H1 (cell line): ENCODE data around the gene GPSM3. TPM values are rescaled to one million over a fixed set of nuclear protein-coding genes. Genes with fewer than 3 reads are reported as not detected.

Source experiments
- CTCF ChIA-PET: fragments of 300-600 bp; sonication (Branson Sonifier 250); formaldehyde crosslinking; loops from one replicate; lab custom pipeline; 2021; ENCODE audit not compliant: partially characterized antibody; lab: Charles Lee
- POLR2A ChIA-PET: fragments of 300-600 bp; sonication (Branson Sonifier 250); formaldehyde crosslinking; loops from one replicate; lab custom pipeline; 2021; ENCODE audit warnings: inconsistent platforms; ENCODE audit not compliant: partially characterized antibody; lab: Charles Lee
- DNase-seq, 2 experiments: peaks; one replicate each; pipeline versions ENCODE4 v3.0.0 to v3.0.0-alpha.2; 2010 to 2022; ENCODE audit warnings: low spot score in 2 of 2, low read depth in 1 of 2, mixed read lengths in 1 of 2
- FAIRE-seq: peaks from 2 replicates; lab custom pipeline; 2011; peaks lifted over from hg19 to GRCh38; lab: Jason Lieb, UNC
- H2AFZ ChIP-seq: 2 replicates; pipeline ENCODE4 v1.8.1; 2012; ENCODE audit warnings: low read length, inconsistent platforms
- H2AK5ac ChIP-seq: 2 replicates; pipeline ENCODE4 v1.6.1; 2013; ENCODE audit warnings: low read depth, low read length
- H2BK120ac ChIP-seq: replicated peaks from 2 replicates; pipeline ENCODE3; 2013; ENCODE audit warnings: low read depth, low read length, inconsistent platforms
- H2BK12ac ChIP-seq: 2 replicates; pipeline ENCODE4 v1.6.1; 2013; ENCODE audit warnings: low read depth, low read length
- H2BK15ac ChIP-seq: 2 replicates; pipeline ENCODE4 v1.6.1; 2013; ENCODE audit warnings: low read length
- H2BK20ac ChIP-seq: 2 replicates; pipeline ENCODE4 v1.6.1; 2013; ENCODE audit warnings: low read length
- H2BK5ac ChIP-seq: 2 replicates; pipeline ENCODE4 v1.6.1; 2013; ENCODE audit warnings: low read depth, low read length
- H3K14ac ChIP-seq: 2 replicates; pipeline ENCODE4 v1.6.1; 2013; ENCODE audit warnings: inconsistent platforms; ENCODE audit not compliant: insufficient read length
- H3K18ac ChIP-seq: 2 replicates; pipeline ENCODE4 v1.6.1; 2013; ENCODE audit warnings: low read length; ENCODE audit errors: extremely low read depth
- H3K23ac ChIP-seq: 2 replicates; pipeline ENCODE4 v1.6.1; 2013; ENCODE audit warnings: inconsistent platforms; ENCODE audit not compliant: insufficient read length
- H3K23me2 ChIP-seq: 2 replicates; pipeline ENCODE4 v1.6.1; 2013; ENCODE audit warnings: low read depth, low read length
- H3K27ac ChIP-seq: 2 replicates; pipeline ENCODE4 v1.6.1; 2011; ENCODE audit warnings: low read depth, low read length, inconsistent platforms
- H3K27me3 ChIP-seq, 4 experiments: replicated peaks in 1 of 4; 1 replicate in 1 of 4; 2 replicates in 3 of 4; pipeline versions ENCODE4 v1.6.1 to v1.8.1; 2011 to 2013; ENCODE audit warnings: low read length in 3 of 4, mild to moderate bottlenecking in 3 of 4, inconsistent platforms in 2 of 4, mixed read lengths in 2 of 4, moderate library complexity in 1 of 4; ENCODE audit not compliant: control insufficient read depth in 3 of 4, insufficient read depth in 3 of 4; ENCODE audit errors: extremely low read depth in 1 of 4
- H3K36me3 ChIP-seq, 4 experiments: 2 replicates each; pipeline versions ENCODE4 v1.6.1 to v1.8.1; 2011 to 2013; ENCODE audit warnings: mild to moderate bottlenecking in 4 of 4, low read length in 3 of 4, moderate library complexity in 2 of 4, control low read depth in 1 of 4, inconsistent platforms in 1 of 4; ENCODE audit not compliant: insufficient read depth in 4 of 4, control insufficient read depth in 2 of 4
- H3K4ac ChIP-seq: replicated peaks from 2 replicates; pipeline ENCODE3; 2013; ENCODE audit warnings: low read length, low read depth, mixed read lengths, inconsistent platforms; ENCODE audit not compliant: insufficient read length
- H3K4me1 ChIP-seq, 4 experiments: replicated peaks in 1 of 4; 1 replicate in 1 of 4; 2 replicates in 3 of 4; pipeline versions ENCODE4 v1.6.1 to v1.8.1; 2011 to 2013; ENCODE audit warnings: low read length in 3 of 4, inconsistent platforms in 2 of 4, mixed read lengths in 1 of 4; ENCODE audit not compliant: insufficient read depth in 4 of 4, control insufficient read depth in 3 of 4
- H3K4me2 ChIP-seq, 2 experiments: 2 replicates each; pipeline versions ENCODE4 v1.6.1 to v1.8.1; 2011 to 2013; ENCODE audit warnings: low read depth in 2 of 2, low read length in 2 of 2, control low read depth in 1 of 2, inconsistent platforms in 1 of 2, mild to moderate bottlenecking in 1 of 2; ENCODE audit not compliant: insufficient read depth in 1 of 2
- H3K4me3 ChIP-seq, 4 experiments: fragments of 200-600, 300-600 bp in 1 of 4; sonication (generic), shearing (Covaris generic), sonication (Bioruptor Twin) in 1 of 4; 2 replicates each; pipeline versions ENCODE4 v1.5.1 to v1.8.1; 2011 to 2016; ENCODE audit warnings: low read length in 4 of 4, low read depth in 3 of 4, control low read depth in 2 of 4, inconsistent platforms in 2 of 4, mild to moderate bottlenecking in 2 of 4, mixed read lengths in 1 of 4, moderate library complexity in 1 of 4; ENCODE audit not compliant: insufficient read depth in 2 of 4; ENCODE audit errors: extremely low read depth in 1 of 4
- H3K56ac ChIP-seq: replicated peaks from 2 replicates; pipeline ENCODE3; 2013; ENCODE audit warnings: low read depth, mild to moderate bottlenecking, mixed read lengths, low read length, inconsistent platforms; ENCODE audit not compliant: insufficient read length
- H3K79me1 ChIP-seq: 2 replicates; pipeline ENCODE4 v1.6.1; 2013; ENCODE audit warnings: low read depth, low read length, control low read depth
- H3K79me2 ChIP-seq, 2 experiments: 2 replicates each; pipeline versions ENCODE4 v1.6.1 to v1.8.1; 2012 to 2013; ENCODE audit warnings: low read length in 2 of 2, mild to moderate bottlenecking in 2 of 2, inconsistent platforms in 1 of 2; ENCODE audit not compliant: insufficient read depth in 2 of 2, control insufficient read depth in 1 of 2
- H3K9ac ChIP-seq, 4 experiments: replicated peaks in 1 of 4; 1 replicate in 1 of 4; 2 replicates in 3 of 4; pipeline versions ENCODE4 v1.6.1 to v1.8.1; 2011 to 2013; ENCODE audit warnings: low read depth in 3 of 4, low read length in 3 of 4, control low read depth in 2 of 4, mild to moderate bottlenecking in 2 of 4, moderate library complexity in 2 of 4, inconsistent platforms in 1 of 4; ENCODE audit errors: extremely low read depth in 1 of 4
- H3K9me3 ChIP-seq, 2 experiments: 2 replicates each; pipeline versions ENCODE4 v1.6.1 to v1.8.1; 2012 to 2013; ENCODE audit warnings: mild to moderate bottlenecking in 2 of 2, moderate library complexity in 2 of 2, control low read depth in 1 of 2, inconsistent platforms in 1 of 2, low read depth in 1 of 2, low read length in 1 of 2, mixed read lengths in 1 of 2; ENCODE audit not compliant: insufficient read depth in 2 of 2
- H4K20me1 ChIP-seq, 2 experiments: replicated peaks in 1 of 2; 2 replicates each; pipeline versions ENCODE3 to v1.8.1; 2011 to 2013; ENCODE audit warnings: inconsistent platforms in 2 of 2, low read length in 2 of 2, mild to moderate bottlenecking in 1 of 2; ENCODE audit not compliant: insufficient read depth in 2 of 2, control insufficient read depth in 1 of 2
- H4K5ac ChIP-seq: 2 replicates; pipeline ENCODE4 v1.6.1; 2013; ENCODE audit warnings: low read length, low read depth, mixed read lengths, inconsistent platforms; ENCODE audit not compliant: insufficient read length
- H4K8ac ChIP-seq: 2 replicates; pipeline ENCODE4 v1.8.0; 2013; ENCODE audit warnings: mild to moderate bottlenecking, moderate library complexity, low read length, inconsistent platforms; ENCODE audit not compliant: insufficient read depth; ENCODE audit errors: extremely low read depth
- H4K91ac ChIP-seq: replicated peaks from 2 replicates; pipeline ENCODE3; 2013; ENCODE audit warnings: low read length, mixed read lengths, inconsistent platforms; ENCODE audit not compliant: insufficient read length
- ASH2L ChIP-seq: fragments of 200-600, 300-600 bp; sonication (generic); IDR thresholded peaks from one replicate; pipeline ENCODE4 v1.7.1; 2017; ENCODE audit warnings: low read length
- FOSL1 ChIP-seq: IDR thresholded peaks from 2 replicates; pipeline ENCODE4 v1.6.1; 2011; ENCODE audit warnings: mild to moderate bottlenecking, low read depth, low read length, moderate library complexity; ENCODE audit not compliant: insufficient read depth
- GTF2F1 ChIP-seq: IDR thresholded peaks from 2 replicates; pipeline ENCODE4 v1.6.1; 2012; ENCODE audit warnings: low read depth, low read length, improper control_type of control experiment, borderline replicate concordance
- HDAC6 ChIP-seq: IDR thresholded peaks from one replicate; pipeline ENCODE4 v1.7.1; 2012; ENCODE audit warnings: low read depth, mild to moderate bottlenecking, inconsistent platforms, low read length, moderate library complexity
- KDM1A ChIP-seq: fragments of 200-600, 300-600 bp; sonication (generic); IDR thresholded peaks from 2 replicates; pipeline ENCODE4 v1.7.1; 2016; ENCODE audit warnings: mild to moderate bottlenecking, low read length, borderline replicate concordance
- NRF1 ChIP-seq: IDR thresholded peaks from 2 replicates; pipeline ENCODE4 v1.6.1; 2011; ENCODE audit warnings: mild to moderate bottlenecking, low read depth, low read length, improper control_type of control experiment
- POLR2AphosphoS5 ChIP-seq: IDR thresholded peaks from 2 replicates; pipeline ENCODE4 v1.6.1; 2011; ENCODE audit warnings: low read depth, low read length
- TAF7 ChIP-seq: optimal IDR thresholded peaks from 2 replicates; pipeline ENCODE3; 2011; ENCODE audit warnings: low read depth, mild to moderate bottlenecking, inconsistent platforms, low read length, moderate library complexity, borderline replicate concordance
- TEAD4 ChIP-seq: IDR thresholded peaks from 2 replicates; pipeline ENCODE4 v1.6.1; 2012; ENCODE audit warnings: low read depth, low read length, inconsistent platforms, mixed read lengths
- WGBS, 2 experiments: shearing (Covaris generic) in 1 of 2; methylation state at CpG; one replicate each; pipeline versions ENCODE4 v1.1.6 to v1.1.7; 2013 to 2015; ENCODE audit warnings: low lambda C conversion rate in 2 of 2, mixed read lengths in 2 of 2, inconsistent platforms in 1 of 2, low coverage in 1 of 2, missing lambda C conversion rate in 1 of 2; ENCODE audit not compliant: insufficient replicate concordance in 2 of 2, insufficient coverage in 1 of 2, insufficient read length in 1 of 2; ENCODE audit errors: extremely low coverage in 1 of 2, missing lambda C conversion rate in 1 of 2; 5-methylcytosine and 5-hydroxymethylcytosine counted together
- polyA plus RNA-seq, 7 experiments: library from polyadenylated mRNA; depleted of rRNA in 3 of 7; stranded (reverse) in 5 of 7; unstranded in 2 of 7; fragments of >200 nt in 5 of 7; fragments of 200-250 nt in 2 of 7; gene quantifications; 1 replicate in 5 of 7; 2 replicates in 1 of 7; 4 replicates in 1 of 7; pipeline versions ENCODE4 v1.2.1 to v1.2.3, GENCODE V29; 2011 to 2013; ENCODE audit warnings: missing spikeins in 2 of 7, mixed read lengths in 2 of 7
- total RNA-seq: library from RNA; stranded (reverse); fragmentation: NEBNext Ultra II Directional; extraction: Animal tissue kit (Norgen Biotek cat#: 25700); gene quantifications from 2 replicates; pipeline ENCODE4 v1.2.1, GENCODE V29; 2021
- TF ChIP-seq, protein P1 (sequence below): IDR thresholded peaks from 2 replicates; pipeline ENCODE4 v1.6.1; 2012; ENCODE audit warnings: low read length, inconsistent platforms

The GPSM3 gene
- total and polyA plus RNA-seq, 2 of the 8 experiments (the other 6 are each of a cell fraction or from before 2014, with no cell fraction given) = 6.6 to 9.8 TPM

DNA sequence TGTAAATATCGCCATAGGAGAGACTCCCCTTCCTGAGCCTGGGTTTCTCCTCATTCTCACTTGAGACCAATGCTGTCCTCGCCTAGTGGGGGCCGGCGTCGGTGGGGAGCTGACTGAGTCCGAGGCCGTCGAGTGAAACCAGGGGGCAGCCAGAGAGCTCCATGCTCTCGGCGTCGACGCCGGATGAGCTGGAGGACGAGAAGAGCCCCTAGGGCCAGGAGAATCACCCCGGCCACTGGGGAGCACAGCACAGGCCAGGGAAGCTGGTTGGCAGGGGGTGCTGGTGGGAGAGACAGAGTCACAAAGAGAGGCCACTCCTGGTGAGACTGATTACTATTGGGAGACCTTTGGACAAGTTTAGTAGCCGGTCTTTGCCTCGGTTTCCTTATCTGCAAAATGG lies 6.4 kb upstream of the GPSM3 start:
- FAIRE-seq (no peak), DNase-seq (no peak)
- Histone ChIP-seq H3K4ac (no peak overlapping the region), H3K18ac (no peak overlapping the region), H2BK20ac (no peak overlapping the region), H3K36me3 (no peaks in the 10 kb centered on the region), H3K79me2 (no peaks in the 10 kb centered on the region), H2BK12ac (no peak overlapping the region), H2BK120ac (no peak overlapping the region), H3K23ac (no peak overlapping the region), H3K4me1 (peaks cover 8 to 22% (median 10%) of the 10 kb centered on the region in 4 experiments), H3K56ac (no peak overlapping the region), H4K91ac (no peak overlapping the region), H3K4me2 (no peak overlapping the region), H2AK5ac (no peak overlapping the region), H4K8ac (no peak overlapping the region), H4K20me1 (no peaks in the 10 kb centered on the region), H3K27me3 (no peaks in the 10 kb centered on the region), H3K79me1 (no peaks in the 10 kb centered on the region), H4K5ac (no peak overlapping the region), H3K4me3 (no peak overlapping the region), H2BK5ac (no peak overlapping the region), H3K23me2 (peaks cover 7% of the 10 kb centered on the region; the same call in 1 of the 2 replicates), H3K9ac (no peak overlapping the region), H2AFZ (no peak overlapping the region), H2BK15ac (no peak overlapping the region), H3K14ac (no peak overlapping the region), H3K27ac (no peak overlapping the region), H3K9me3 (no peaks in the 10 kb centered on the region)
- no peak for TF ChIP-seq ASH2L
- TF ChIP-seq TAF7 = no peak
- TF ChIP-seq KDM1A = no peak
- TF ChIP-seq NRF1 = no peak
- no peak for TF ChIP-seq POLR2AphosphoS5
- TF ChIP-seq TEAD4 = no peak
- TF ChIP-seq, protein P1, sequence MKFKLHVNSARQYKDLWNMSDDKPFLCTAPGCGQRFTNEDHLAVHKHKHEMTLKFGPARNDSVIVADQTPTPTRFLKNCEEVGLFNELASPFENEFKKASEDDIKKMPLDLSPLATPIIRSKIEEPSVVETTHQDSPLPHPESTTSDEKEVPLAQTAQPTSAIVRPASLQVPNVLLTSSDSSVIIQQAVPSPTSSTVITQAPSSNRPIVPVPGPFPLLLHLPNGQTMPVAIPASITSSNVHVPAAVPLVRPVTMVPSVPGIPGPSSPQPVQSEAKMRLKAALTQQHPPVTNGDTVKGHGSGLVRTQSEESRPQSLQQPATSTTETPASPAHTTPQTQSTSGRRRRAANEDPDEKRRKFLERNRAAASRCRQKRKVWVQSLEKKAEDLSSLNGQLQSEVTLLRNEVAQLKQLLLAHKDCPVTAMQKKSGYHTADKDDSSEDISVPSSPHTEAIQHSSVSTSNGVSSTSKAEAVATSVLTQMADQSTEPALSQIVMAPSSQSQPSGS = no peak
- TF ChIP-seq HDAC6 = no peak
- TF ChIP-seq FOSL1 = no peak
- TF ChIP-seq GTF2F1 = no peak
- ChIA-PET POLR2A (interaction anchor here (13.3 kb wide), 1 partner anchor 19 kb away, joined by 194 read pairs; the partner anchor contains the start of genes AGPAT1 and RNF5), CTCF (interaction anchor here (1.7 to 2.6 kb wide), 2 partner anchors 32 to 80 kb away, joined by 4 to 9 read pairs; no protein-coding TSS in a partner anchor)
- WGBS, 2 experiments = 88% methylated on average over 17 of the region's 17 CpGs; no CpG with 5 or more reads in 1 of the 2 experiments
